ENCODE measurements around the gene JAM2. TPM values are rescaled to one million over a fixed set of nuclear protein-coding genes. Genes with fewer than 3 reads are reported as not detected.
"Not testable (repeated sequence)": the region's sequence is repeated elsewhere in the genome, so short reads cannot be mapped to it uniquely, and the experiment has no call there.

JAM2 gene
- total RNA-seq, 1 donor from 2014 or later = 0.05 TPM

GRCh38 chr21:25646474-25646873, 7.4 kb downstream of the JAM2 start:
- no peak for DNase-seq (ENCODE audit: low read depth)

GRCh38 chr21:25647647-25648046, 8.6 kb downstream of the JAM2 start:
- DNase-seq (ENCODE audit: low read depth) = no peak

DNA sequence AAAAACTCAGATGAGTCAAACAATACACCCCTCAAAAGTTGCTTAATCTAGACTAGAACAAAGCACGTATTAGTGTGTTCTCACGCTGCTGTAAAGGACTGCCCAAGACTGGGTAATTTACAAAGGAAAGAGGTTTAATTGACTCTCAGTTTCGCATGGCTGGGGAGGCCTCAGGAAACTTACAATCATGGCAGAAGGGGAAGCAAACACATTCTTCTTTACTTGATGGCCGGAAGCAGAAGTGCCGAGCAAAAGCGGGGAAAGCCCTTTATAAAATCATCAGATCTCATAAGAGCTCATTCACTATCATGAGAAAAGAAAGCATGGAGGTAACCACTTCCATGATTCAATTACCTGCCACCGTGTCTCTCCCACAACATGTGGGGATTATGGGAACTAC, 10.1 kb downstream of the JAM2 start:
- no peak for DNase-seq (ENCODE audit: low read depth)

GRCh38 chr21:25656412-25656811, 17.4 kb downstream of the JAM2 start:
- DNase-seq (ENCODE audit: low read depth) = no peak

GRCh38 chr21:25657140-25657539, 18.1 kb downstream of the JAM2 start:
- no peak for DNase-seq (ENCODE audit: low read depth)

- DNase-seq (ENCODE audit: low read depth) = no peak
Observed at GRCh38 chr21:25658427-25659035, 19.5 kb downstream of the JAM2 start.

DNA sequence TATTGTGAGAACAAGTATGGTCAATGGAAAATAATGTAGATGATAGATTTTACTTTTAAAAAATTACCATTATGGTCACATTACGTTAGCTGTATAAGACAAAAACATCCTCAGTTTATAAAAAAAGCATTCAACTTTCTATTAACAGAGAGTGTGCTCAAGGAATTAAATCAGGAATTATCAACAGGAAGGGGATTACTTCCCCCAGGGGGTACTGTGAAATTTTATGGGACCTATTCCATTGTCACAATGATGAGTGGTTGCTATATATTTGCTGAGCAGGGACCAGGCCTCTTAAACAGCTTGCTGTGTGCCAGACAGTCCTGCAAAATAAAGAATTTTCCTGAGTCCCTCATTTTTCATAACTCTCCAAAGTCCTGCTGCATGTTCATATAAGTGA, 21.2 kb downstream of the JAM2 start:
- no peak for DNase-seq (ENCODE audit: low read depth)

DNA sequence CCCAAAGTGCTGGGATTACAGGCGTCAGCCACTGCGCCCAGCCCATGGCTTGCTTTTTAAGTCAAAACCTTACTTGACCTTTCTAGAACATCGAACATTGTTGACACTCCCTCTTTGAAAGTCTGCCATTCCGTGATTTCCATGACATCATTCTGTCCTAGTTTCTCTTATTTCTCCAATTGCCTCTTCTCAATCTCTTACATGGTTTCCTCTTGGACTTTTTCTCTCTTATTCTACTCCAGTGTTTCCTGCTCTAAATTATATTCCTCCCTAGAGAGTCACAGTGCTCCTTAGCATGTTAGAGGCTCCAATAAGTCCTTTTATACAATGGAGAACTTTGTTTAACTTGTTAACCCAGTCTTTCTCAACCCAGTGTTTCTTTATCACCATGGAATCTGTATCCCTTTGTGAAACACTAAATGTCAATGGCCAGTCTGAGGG, 25.5 kb downstream of the JAM2 start:
- no peak for DNase-seq (ENCODE audit: low read depth)

- no peak for DNase-seq (ENCODE audit: low read depth)
Observed at GRCh38 chr21:25670726-25671125, 31.7 kb downstream of the JAM2 start.

DNA sequence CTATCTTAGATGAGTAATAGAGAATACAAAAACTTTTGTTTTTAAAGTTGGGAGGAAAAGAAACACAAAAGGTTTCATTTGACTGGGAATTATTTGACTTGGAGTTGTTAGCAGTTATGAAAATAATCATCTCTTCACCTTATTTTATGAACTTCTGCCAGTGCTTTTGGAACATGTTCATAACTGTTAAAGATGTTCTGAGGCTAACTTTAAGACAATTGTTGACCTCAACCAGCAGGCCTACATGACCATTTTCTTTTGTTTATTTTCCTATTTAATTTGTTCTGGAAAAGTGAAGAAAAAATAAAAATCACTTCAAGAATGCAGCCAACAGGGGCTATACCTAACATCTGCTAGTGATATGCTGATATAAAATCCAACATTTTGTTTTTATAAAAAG, 37.4 kb downstream of the JAM2 start:
- no peak for DNase-seq (ENCODE audit: low read depth)

GRCh38 chr21:25682382-25682781, 43.3 kb downstream of the JAM2 start:
- no peak for DNase-seq (ENCODE audit: low read depth)

DNA sequence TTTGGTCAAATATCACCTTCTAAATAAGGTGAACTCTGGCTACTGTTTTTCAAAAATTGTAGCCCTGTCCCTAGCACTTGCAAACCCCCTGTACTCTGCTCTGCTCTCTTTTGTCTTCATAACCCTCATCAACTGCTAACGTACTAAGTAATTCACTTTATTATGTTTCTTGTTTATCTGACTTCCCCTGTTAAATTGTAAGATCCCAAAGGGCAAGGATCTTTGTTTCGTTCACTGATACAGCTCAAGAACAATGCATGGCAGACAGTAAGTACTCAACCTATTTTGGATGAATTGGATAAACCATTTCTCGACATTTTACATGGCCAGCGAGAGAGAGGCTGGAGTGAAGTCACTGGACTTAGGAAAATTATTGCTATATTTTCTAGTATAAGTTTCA, 48.7 kb downstream of the JAM2 start:
- no peak for DNase-seq (ENCODE audit: low read depth)

DNA sequence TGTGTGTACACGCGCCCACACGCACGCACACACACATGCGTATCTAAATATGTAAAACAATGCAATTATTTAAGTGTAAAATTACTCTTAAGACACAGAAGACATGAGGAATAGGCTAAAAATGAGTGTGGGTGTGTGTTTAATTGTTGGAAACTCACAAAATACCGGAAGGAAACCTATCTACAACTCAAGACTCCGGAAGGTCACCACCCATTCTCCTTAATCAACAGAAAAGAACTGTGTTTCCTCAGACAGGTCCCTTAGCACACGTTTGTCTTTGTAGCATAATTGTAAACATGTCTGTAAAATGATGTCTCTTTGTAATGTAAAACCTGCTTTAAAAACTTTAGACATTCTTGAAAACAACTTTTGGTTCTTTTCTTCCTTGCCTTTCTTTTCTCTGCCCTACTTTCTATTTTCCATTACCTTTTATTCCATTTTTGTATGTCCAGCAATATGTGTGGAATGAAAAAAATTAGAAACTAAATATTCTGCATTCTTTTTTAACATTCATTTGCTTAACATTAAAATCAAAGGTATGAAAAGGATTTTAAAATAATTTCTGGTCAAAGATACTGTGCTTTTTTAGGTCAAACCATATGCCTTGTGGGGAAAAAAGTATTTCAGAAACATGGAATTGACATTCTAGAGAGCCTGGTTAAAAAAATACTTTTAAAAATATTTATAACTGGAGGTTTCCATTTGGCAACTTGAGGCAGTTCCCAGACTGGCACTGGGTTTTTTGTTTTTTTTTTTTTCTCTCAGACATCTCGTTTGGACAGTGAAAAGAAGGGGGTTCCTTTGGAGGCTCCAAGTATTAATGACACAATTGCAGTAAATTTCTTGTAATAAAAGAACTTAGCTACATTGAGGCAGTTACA, 49.5 kb downstream of the JAM2 start:
- no peak for DNase-seq (ENCODE audit: low read depth)

GRCh38 chr21:25689226-25689625, 50.2 kb downstream of the JAM2 start:
- no peak for DNase-seq (ENCODE audit: low read depth)

DNA sequence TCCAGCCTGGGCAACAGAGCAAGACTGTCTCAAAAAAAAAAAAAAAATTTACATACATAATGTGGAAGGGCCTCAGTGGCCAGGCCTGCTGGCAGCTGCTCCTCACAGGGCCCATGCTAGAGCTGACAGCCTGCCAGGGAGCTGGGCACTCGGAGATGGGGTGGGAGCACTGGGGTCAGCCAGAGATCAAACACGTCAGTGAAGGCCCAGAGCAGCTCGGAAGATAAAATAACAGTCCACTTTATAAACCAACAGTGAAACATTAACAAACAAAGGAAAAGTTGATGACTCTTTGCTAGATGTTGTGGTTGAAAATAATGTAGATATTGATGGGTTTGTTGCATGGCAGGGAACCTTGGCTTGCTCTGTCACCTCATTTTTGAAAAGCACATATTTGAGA, 52.9 kb downstream of the JAM2 start:
- peak; percentile 6 for DNase-seq (ENCODE audit: low read depth)

- DNase-seq (ENCODE audit: low read depth) = not testable (repeated sequence)
Observed at GRCh38 chr21:25695461-25695860, 56.4 kb downstream of the JAM2 start.

- DNase-seq (ENCODE audit: low read depth) = peak; percentile 7
Observed at GRCh38 chr21:25700741-25701140, 61.7 kb downstream of the JAM2 start.

- DNase-seq (ENCODE audit: low read depth) = no peak
Observed at GRCh38 chr21:25701529-25701928, 62.5 kb downstream of the JAM2 start.

- peak; percentile 25 for DNase-seq (ENCODE audit: low read depth)
Observed at GRCh38 chr21:25708467-25709065, 69.5 kb downstream of the JAM2 start.

DNA sequence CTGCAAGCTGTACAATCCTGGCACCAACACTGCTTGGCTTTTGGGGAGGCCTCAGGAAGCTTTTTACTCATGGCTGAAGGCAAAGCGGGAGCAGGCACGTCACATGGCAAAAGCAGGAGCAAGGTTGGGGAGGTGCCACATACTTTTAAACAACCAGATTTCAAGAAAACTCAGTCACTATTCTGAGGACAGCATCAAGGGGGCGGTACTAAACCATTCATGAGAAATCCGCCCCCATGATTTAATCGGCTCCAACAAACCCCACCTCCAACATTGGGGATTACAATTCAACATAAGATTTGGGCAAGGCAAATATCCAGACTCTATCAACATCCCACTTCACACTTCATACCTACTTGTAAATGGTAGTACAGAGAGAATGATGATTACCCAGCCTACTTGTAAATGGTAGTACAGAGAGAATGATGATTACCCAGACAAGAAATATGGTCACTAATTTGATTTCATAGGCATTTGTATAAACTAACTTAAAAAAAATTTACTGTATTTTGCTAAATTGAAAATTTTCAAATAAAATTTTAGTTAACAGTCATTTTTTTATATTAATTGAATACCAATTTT, 70.7 kb downstream of the JAM2 start:
- no peak for DNase-seq (ENCODE audit: low read depth)

GRCh38 chr21:25710550-25710949, 71.5 kb downstream of the JAM2 start:
- DNase-seq (ENCODE audit: low read depth) = no peak

DNA sequence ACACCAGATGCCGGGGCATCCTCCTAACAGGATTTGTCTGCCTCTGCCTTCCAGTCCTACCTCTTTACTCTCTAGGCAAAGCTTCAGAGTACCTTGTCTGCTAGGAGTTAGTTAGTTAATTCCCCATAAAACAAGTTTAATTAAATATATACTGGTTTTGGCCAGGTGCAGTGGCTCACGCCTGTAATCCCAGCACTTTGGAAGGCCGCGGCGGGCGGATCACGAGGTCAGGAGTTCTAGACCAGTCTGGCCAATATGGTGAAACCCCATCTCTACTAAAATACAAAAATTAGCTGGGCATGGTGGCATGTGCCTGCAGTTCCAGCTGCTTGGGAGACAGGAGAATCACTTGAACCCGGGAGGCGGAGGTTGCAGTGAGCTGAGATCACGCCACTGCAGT, 75.0 kb downstream of the JAM2 start:
- DNase-seq (ENCODE audit: low read depth) = not testable (repeated sequence)
